Esophagus muscularis mucosa (tissue), 2 donors: ENCODE results near the gene WASF2.

Source experiments
- EP300 ChIP-seq: sonication (generic); formaldehyde crosslinking; IDR thresholded peaks from one replicate; pipeline ENCODE4 v1.6.1; 2017; ENCODE audit warnings: antibody characterized with exemption
- POLR2A ChIP-seq: fragments of 450-650 bp; IDR thresholded peaks from one replicate; pipeline ENCODE4 v1.6.1; 2017; ENCODE audit warnings: antibody characterized with exemption, moderate library complexity, mild to moderate bottlenecking, low read depth

GRCh38 chr1:27506703-27507102, 16.7 kb upstream of the WASF2 start:
- TF ChIP-seq POLR2A (no peak), EP300 (no peak)
